Measurements from ENCODE around the gene ANKS1B. TPM values are rescaled to one million over a fixed set of nuclear protein-coding genes. Genes with fewer than 3 reads are reported as not detected.

Gene ANKS1B
- total RNA-seq, 1 experiment from 2014 or later = 0.54 TPM

DNA sequence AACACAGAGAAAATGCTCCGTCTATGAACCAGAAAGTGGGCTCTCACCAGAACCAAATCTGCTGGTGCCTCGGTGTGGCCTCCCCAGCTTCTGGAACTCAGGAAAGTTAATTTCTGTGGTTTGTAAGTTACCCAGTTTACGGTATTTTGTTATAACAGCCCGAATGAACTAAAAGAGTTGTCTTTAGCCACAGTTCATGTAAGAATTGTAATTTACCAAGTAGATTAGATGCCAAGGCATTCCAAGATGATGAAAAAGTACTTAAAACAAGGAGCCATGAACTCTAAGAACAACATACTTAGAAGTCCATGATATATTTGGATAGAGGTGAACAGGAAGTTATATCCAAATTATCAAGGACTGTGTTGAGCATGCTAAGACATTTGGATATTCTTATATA, 597.1 kb downstream of the ANKS1B start:
- TF ChIP-seq FOSL1 (IDR thresholded peaks at IDR 0.05; ENCODE audit: low read depth) (no peak), ELF1 (IDR thresholded peaks at IDR 0.05; ENCODE audit: borderline replicate concordance, low read depth) (no peak)

DNA sequence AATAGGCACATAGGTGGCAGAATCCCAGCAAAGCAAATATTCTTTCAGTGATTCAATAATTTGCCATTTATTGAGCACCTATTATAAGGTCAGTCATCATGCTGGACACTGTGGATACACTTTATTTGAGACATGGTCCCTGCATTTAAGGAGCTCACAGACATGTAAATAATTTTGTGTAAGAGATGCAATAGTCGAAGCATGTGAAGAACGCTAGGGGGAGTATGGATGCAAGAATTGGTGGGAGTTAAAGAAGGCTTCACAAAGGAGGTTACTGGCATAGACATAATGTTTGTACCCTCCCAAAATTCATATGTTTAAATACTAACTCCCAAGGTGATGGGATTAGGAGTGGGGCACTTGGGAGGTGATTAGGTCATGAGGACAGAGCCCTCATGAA, 597.8 kb downstream of the ANKS1B start:
- ChIA-PET POLR2A (no interaction called here), CTCF (interaction anchor here (0.6 to 2.4 kb wide), 8 partner anchors 9 to 381 kb away, joined by 3 to 30 read pairs (median 3); no protein-coding TSS in a partner anchor), RAD21 (ENCODE audit: low non-redundant PET in 1 of 2, low total read pairs in 2 of 2, uncharacterized antibody in 2 of 2, unreplicated experiment in 2 of 2) (interaction anchor here (0.7 to 1.1 kb wide), 2 partner anchors 272 to 1081 kb away, joined by 3 read pairs; no protein-coding TSS in a partner anchor)
- Histone ChIP-seq H3K4me3 (replicated peaks in 1 of 2; ENCODE audit: low read depth in 1 of 2, low read length in 2 of 2) (no peak overlapping the region), H3K9ac (ENCODE audit: low read length) (no peak overlapping the region), H3K27ac (ENCODE audit: low read depth, low read length) (no peak overlapping the region), H3K9me3 (ENCODE audit: control insufficient read depth in 1 of 2, insufficient read depth in 1 of 2, low read depth in 1 of 2, low read length in 2 of 2) (no peaks in the 10 kb centered on the region), H3K9me2 (ENCODE audit: insufficient read depth) (no peaks in the 10 kb centered on the region), H3K4me1 (ENCODE audit: control insufficient read depth in 1 of 2, insufficient read depth in 2 of 2, low read length in 2 of 2) (no peaks in the 10 kb centered on the region), H3K4me2 (ENCODE audit: low read length) (no peak overlapping the region), H3K36me3 (ENCODE audit: control insufficient read depth in 1 of 2, insufficient read depth in 2 of 2, low read length in 2 of 2) (no peaks in the 10 kb centered on the region), H3K27me3 (ENCODE audit: insufficient read depth, low read length) (peaks cover 10% of the 10 kb centered on the region; the same call in 1 of the 2 replicates), H2AFZ (ENCODE audit: low read depth, low read length, poor library complexity, severe bottlenecking) (no peak overlapping the region), H3K79me2 (ENCODE audit: insufficient read depth, low read length) (no peaks in the 10 kb centered on the region), H4K20me1 (ENCODE audit: insufficient read depth) (no peaks in the 10 kb centered on the region)
- DNase-seq (ENCODE audit: low read depth, low spot score) = peak; percentile 28
- TF ChIP-seq POLR2A (IDR thresholded peaks at IDR 0.05; ENCODE audit: borderline replicate concordance, extremely low read depth, insufficient read depth, insufficient read length) (no peak), TCF7L2 (IDR thresholded peaks at IDR 0.05; ENCODE audit: borderline replicate concordance, extremely low read depth, insufficient read depth, insufficient read length) (no peak), EGR1 (IDR thresholded peaks at IDR 0.05; ENCODE audit: low read depth) (no peak), YY1 (IDR thresholded peaks at IDR 0.05; ENCODE audit: extremely low read depth, insufficient replicate concordance, low read depth, low read length) (no peak), ZFX (IDR thresholded peaks at IDR 0.05) (no peak), RAD21 (IDR thresholded peaks at IDR 0.05; ENCODE audit: low read depth) (peak; percentile 62), CEBPB (IDR thresholded peaks at IDR 0.05; ENCODE audit: low read depth) (no peak), REST (IDR thresholded peaks at IDR 0.05; ENCODE audit: low read depth) (no peak), CTCF (IDR thresholded peaks at IDR 0.05 in 2 of 3, conservative IDR thresholded peaks at IDR 0.05 in 1 of 3; ENCODE audit: borderline replicate concordance in 1 of 3, insufficient read depth in 1 of 3, low read depth in 2 of 3, low read length in 2 of 3) (peak; percentile 48 to 68 (median 65); a peak in 5 of 6 replicates), SP1 (IDR thresholded peaks at IDR 0.05; ENCODE audit: low read depth) (no peak)
- BruUV-seq (replicated peaks) = no TSS peak
- peak; percentile 69 for ATAC-seq
- intact Hi-C loops (cut with micrococcal nuclease) = loop anchor here (1.0 to 5.0 kb wide), 3 partner anchors 233 to 380 kb away; no protein-coding TSS in a partner anchor

More for the DNA sequence above, 597.1 kb downstream of the ANKS1B start:
- no TSS peak for BruUV-seq (replicated peaks)
- no peaks in the 10 kb centered on the region for H3K9me3 ChIP-seq (ENCODE audit: control insufficient read depth in 1 of 2, insufficient read depth in 1 of 2, low read depth in 1 of 2, low read length in 2 of 2)
- CTCF ChIA-PET = interaction anchor here (1.1 to 2.4 kb wide), 4 partner anchors 129 to 272 kb away, joined by 3 to 30 read pairs (median 4); no protein-coding TSS in a partner anchor
- H3K9ac ChIP-seq (ENCODE audit: low read length) = no peak overlapping the region
- H2AFZ ChIP-seq (ENCODE audit: low read depth, low read length, poor library complexity, severe bottlenecking) = no peak overlapping the region
- no peaks in the 10 kb centered on the region for H3K4me1 ChIP-seq (ENCODE audit: control insufficient read depth in 1 of 2, insufficient read depth in 2 of 2, low read length in 2 of 2)
- RAD21 ChIA-PET (ENCODE audit: low non-redundant PET in 1 of 2, low total read pairs in 2 of 2, uncharacterized antibody in 2 of 2, unreplicated experiment in 2 of 2) = no interaction called here
- no peaks in the 10 kb centered on the region for H3K36me3 ChIP-seq (ENCODE audit: control insufficient read depth in 1 of 2, insufficient read depth in 2 of 2, low read length in 2 of 2)
- H4K20me1 ChIP-seq (ENCODE audit: insufficient read depth) = no peaks in the 10 kb centered on the region
- H3K4me3 ChIP-seq (replicated peaks in 1 of 2; ENCODE audit: low read depth in 1 of 2, low read length in 2 of 2) = no peak overlapping the region
- no peaks in the 10 kb centered on the region for H3K79me2 ChIP-seq (ENCODE audit: insufficient read depth, low read length)
- POLR2A ChIA-PET = no interaction called here
- no peaks in the 10 kb centered on the region for H3K9me2 ChIP-seq (ENCODE audit: insufficient read depth)
- DNase-seq (ENCODE audit: low read depth, low spot score) (no peak), ATAC-seq (no peak)
- intact Hi-C loops (cut with micrococcal nuclease) = loop anchor here (1.0 to 5.0 kb wide), 3 partner anchors 233 to 380 kb away; no protein-coding TSS in a partner anchor
- no peak overlapping the region for H3K4me2 ChIP-seq (ENCODE audit: low read length)
- H3K27ac ChIP-seq (ENCODE audit: low read depth, low read length) = no peak overlapping the region
- H3K27me3 ChIP-seq (ENCODE audit: insufficient read depth, low read length) = peaks cover 10% of the 10 kb centered on the region; the same call in 1 of the 2 replicates

Measured in HCT116 (cell line).